ENCODE data around the gene CD200.

The CD200 gene

DNA sequence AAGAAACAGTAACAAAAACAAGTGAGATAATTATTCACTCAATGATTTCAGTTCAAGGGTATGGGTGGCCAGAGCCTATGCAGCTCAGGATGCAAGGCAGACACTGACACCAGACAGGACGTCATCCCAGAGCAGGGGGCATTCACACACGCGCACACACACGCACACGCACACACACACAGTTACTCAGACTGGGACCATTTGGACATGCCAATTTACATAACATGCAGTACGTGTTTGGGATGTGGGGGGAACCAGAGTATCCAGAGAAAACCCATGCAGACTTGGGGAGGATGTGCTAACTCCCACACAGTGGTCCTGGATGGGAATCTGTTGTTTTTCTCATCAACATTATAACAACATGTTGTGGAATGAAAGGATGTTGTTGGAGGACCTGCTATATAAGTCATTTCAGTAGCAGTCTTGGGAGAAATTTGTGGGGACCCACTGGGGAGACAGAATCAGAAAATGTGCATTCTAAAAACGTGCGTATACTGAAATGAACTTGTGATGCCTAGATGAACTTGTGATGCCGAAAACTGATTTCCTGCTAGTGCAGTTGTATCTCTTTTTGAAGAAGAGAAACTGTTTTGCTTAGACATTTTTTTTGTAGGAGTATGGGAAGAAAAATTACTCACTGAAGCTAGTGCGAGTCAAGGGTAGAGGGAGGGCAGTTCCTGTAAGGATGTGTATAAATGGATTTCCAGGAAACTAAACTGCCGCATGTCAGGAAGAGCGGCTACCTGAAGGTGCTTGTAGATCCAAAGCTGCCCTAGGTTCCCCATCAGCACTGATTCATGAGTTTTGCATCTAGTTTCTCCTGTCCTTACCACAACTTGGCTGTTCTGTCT, 25.2 kb downstream of the CD200 start:
- no peak for DNase-seq (ENCODE audit: low read depth, low spot score)
- no peak overlapping the region for H3K4me3 ChIP-seq (ENCODE audit: low read depth, low read length)
- POLR2A ChIA-PET: no interaction called here
- CTCF ChIA-PET: no interaction called here
- TF ChIP-seq, protein P1, sequence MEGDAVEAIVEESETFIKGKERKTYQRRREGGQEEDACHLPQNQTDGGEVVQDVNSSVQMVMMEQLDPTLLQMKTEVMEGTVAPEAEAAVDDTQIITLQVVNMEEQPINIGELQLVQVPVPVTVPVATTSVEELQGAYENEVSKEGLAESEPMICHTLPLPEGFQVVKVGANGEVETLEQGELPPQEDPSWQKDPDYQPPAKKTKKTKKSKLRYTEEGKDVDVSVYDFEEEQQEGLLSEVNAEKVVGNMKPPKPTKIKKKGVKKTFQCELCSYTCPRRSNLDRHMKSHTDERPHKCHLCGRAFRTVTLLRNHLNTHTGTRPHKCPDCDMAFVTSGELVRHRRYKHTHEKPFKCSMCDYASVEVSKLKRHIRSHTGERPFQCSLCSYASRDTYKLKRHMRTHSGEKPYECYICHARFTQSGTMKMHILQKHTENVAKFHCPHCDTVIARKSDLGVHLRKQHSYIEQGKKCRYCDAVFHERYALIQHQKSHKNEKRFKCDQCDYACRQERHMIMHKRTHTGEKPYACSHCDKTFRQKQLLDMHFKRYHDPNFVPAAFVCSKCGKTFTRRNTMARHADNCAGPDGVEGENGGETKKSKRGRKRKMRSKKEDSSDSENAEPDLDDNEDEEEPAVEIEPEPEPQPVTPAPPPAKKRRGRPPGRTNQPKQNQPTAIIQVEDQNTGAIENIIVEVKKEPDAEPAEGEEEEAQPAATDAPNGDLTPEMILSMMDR (IDR thresholded peaks at IDR 0.05; ENCODE audit: insufficient read depth, low read length, missing control alignments): no peak

DNA sequence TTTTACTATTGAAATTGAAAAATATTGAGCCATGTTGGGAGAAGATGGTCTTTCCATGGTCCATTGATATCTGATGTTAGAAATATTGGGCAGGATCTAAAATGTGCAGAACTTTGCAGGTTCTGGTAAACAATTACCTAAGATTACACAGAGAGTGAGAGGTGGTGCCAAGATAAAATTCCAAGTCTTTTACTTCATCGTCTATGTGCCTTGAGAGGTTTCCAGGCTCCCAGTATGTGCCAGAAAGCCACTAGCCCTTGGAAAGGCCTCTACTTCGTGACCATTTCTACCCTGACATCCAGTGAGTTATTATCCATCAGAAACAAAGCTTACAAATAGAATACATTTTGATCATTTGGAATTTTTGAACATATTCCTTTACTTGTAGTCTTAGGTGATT, 27.6 kb downstream of the CD200 start:
- no peak for DNase-seq (ENCODE audit: low read depth, low spot score)

DNA sequence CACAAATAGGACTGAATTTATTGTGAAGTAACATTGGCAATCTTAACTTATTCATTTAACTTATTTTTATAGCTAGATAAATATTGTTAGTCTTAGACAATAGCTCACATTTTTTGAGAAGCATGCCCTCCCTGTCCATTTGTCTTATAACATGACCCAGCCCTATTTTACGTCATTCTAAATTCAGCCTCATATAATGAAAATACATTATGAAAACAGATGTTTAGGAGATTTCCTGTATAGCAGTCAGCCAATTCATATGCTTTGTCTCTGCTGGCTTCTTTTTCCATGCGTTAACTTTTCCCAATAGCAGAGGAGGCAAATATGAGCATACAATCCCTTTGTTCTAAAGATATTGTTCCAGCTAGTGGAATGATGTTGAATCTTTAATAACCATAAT, 29.3 kb downstream of the CD200 start:
- no peak overlapping the region for H3K4me3 ChIP-seq (ENCODE audit: low read depth, low read length)
- TF ChIP-seq, protein P1 (IDR thresholded peaks at IDR 0.05; ENCODE audit: insufficient read depth, low read length, missing control alignments): no peak
- DNase-seq (ENCODE audit: low read depth, low spot score): no peak
- ChIA-PET CTCF (no interaction called here), POLR2A (no interaction called here)

More for the DNA sequence above, 27.6 kb downstream of the CD200 start:
- ChIA-PET POLR2A (no interaction called here), CTCF (no interaction called here)
- no peak overlapping the region for H3K4me3 ChIP-seq (ENCODE audit: low read depth, low read length)
- TF ChIP-seq, protein P1 (IDR thresholded peaks at IDR 0.05; ENCODE audit: insufficient read depth, low read length, missing control alignments): no peak

DNA sequence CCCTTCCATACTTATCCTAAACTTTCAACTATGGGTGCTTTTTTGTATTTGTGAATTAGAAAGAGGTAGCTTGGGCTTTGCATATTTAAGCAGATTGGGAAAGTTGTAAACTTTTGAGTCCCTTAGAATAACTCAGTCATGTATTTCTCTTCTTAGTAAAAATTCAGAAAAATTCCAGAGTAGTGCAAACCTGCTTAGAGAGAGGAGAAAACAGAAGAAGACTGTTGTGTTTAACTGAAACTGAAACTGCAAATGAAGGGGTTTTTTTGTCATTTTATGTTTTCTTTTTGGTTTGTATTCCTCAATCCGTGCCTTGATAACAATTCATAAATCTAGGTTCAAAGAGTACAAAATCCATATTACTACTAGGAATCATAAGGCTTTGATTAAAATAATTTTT, 31.3 kb downstream of the CD200 start:
- POLR2A ChIA-PET: no interaction called here
- no peak for DNase-seq (ENCODE audit: low read depth, low spot score)
- H3K4me3 ChIP-seq (ENCODE audit: low read depth, low read length): no peak overlapping the region
- TF ChIP-seq, protein P1 (IDR thresholded peaks at IDR 0.05; ENCODE audit: insufficient read depth, low read length, missing control alignments): no peak
- CTCF ChIA-PET: interaction anchor here (1.3 to 1.6 kb wide), 2 partner anchors 25 to 36 kb away, joined by 3 to 4 read pairs; no protein-coding TSS in a partner anchor

DNA sequence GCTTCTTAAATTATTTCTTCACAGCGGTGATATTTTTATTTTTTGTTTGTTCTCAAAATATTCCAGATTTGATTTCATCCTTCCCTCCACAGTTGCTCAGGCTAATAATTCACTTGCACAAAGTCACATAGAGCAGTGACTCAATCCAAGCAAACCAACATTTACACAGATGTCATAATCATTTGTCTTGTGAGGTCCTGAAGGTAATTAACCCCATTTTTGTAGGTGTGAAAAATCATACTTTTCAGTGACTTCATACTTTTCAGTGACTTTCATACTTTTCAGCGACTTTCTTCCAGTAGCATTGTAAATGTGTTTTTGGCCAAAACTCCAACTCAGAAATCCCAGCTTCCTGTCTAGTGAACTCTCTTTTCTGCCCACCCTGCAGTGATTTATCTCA, 32.1 kb downstream of the CD200 start:
- POLR2A ChIA-PET: no interaction called here
- no peak overlapping the region for H3K4me3 ChIP-seq (ENCODE audit: low read depth, low read length)
- no peak for DNase-seq (ENCODE audit: low read depth, low spot score)
- CTCF ChIA-PET: interaction anchor here (1.3 to 1.6 kb wide), 2 partner anchors 26 to 37 kb away, joined by 3 to 4 read pairs; no protein-coding TSS in a partner anchor
- TF ChIP-seq, protein P1 (IDR thresholded peaks at IDR 0.05; ENCODE audit: insufficient read depth, low read length, missing control alignments): no peak

DNA sequence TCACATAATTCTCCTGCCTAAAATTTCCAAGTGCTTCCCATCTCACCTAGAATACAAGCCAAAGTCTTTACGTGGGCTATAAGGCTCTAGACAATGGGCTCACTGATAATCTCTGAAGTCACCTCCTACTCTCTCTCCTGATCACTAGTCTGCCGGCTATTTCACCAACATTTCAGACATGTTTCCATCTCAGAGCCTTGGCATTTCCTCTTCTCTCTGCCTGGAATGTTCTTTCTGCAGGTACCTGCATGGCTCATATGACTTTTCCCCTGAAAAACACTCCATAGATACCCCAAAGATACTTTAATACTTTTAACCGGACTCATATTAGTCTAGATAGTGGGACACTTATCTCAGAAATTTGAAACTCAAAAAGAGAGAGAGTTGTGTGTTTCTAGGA, 32.7 kb downstream of the CD200 start:
- no peak for DNase-seq (ENCODE audit: low read depth, low spot score)
- POLR2A ChIA-PET: no interaction called here
- CTCF ChIA-PET: no interaction called here
- TF ChIP-seq, protein P1 (IDR thresholded peaks at IDR 0.05; ENCODE audit: insufficient read depth, low read length, missing control alignments): no peak
- H3K4me3 ChIP-seq (ENCODE audit: low read depth, low read length): no peak overlapping the region
